ENCODE measurements around the gene SPNS3.

- no peak for TF ChIP-seq CTCF (IDR thresholded peaks at IDR 0.05)
- TF ChIP-seq POLR2A (IDR thresholded peaks at IDR 0.05): no peak
Observed at GRCh38 chr17:4533523-4534504, 100.1 kb downstream of the SPNS3 start.

Data from lower leg skin (tissue), 3 donors.